ENCODE results near the gene MBD2.
"Not testable (repeated sequence)": the region's sequence is repeated elsewhere in the genome, so short reads cannot be mapped to it uniquely, and the experiment has no call there.

Gene MBD2

GRCh38 chr18:54238173-54238936 is 13.9 kb upstream of the MBD2 start:
- DNase-seq (ENCODE audit: low read depth in 2 of 3, low spot score in 2 of 3): no peak

- no peak for DNase-seq (ENCODE audit: low read depth in 2 of 3, low spot score in 2 of 3)
These were observed 11.4 kb upstream of the MBD2 start for GRCh38 chr18:54235871-54236270.

- DNase-seq (ENCODE audit: low read depth in 2 of 3, low spot score in 2 of 3): no peak
These were observed 9.3 kb upstream of the MBD2 start for GRCh38 chr18:54233747-54234146.

DNA sequence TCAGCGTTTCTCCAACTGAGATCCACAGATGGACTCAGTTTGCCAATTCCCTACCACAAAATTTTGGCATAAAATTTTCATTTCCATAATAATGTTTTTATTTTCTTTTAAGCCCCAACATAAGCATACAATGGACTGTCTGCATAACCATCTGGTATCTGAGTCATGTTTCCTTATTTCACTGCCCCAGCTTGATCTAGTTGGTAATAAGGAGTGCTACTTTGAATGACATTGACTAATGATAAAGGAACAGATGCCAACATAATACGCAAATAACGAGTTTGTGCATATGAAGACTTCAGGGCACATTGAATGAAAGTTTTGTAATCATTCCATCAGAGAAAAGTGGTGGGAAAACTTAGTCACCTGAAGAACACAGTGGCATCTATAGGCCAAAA is 8.8 kb upstream of the MBD2 start:
- DNase-seq (ENCODE audit: low read depth in 2 of 3, low spot score in 2 of 3): no peak

GRCh38 chr18:54232485-54233227 is 8.2 kb upstream of the MBD2 start:
- no peak for DNase-seq (ENCODE audit: low read depth in 2 of 3, low spot score in 2 of 3)

GRCh38 chr18:54229421-54230059 is 5.1 kb upstream of the MBD2 start:
- DNase-seq (ENCODE audit: low read depth in 2 of 3, low spot score in 2 of 3): no peak

GRCh38 chr18:54228364-54228763 is 3.9 kb upstream of the MBD2 start:
- DNase-seq (ENCODE audit: low read depth in 2 of 3, low spot score in 2 of 3): no peak

DNA sequence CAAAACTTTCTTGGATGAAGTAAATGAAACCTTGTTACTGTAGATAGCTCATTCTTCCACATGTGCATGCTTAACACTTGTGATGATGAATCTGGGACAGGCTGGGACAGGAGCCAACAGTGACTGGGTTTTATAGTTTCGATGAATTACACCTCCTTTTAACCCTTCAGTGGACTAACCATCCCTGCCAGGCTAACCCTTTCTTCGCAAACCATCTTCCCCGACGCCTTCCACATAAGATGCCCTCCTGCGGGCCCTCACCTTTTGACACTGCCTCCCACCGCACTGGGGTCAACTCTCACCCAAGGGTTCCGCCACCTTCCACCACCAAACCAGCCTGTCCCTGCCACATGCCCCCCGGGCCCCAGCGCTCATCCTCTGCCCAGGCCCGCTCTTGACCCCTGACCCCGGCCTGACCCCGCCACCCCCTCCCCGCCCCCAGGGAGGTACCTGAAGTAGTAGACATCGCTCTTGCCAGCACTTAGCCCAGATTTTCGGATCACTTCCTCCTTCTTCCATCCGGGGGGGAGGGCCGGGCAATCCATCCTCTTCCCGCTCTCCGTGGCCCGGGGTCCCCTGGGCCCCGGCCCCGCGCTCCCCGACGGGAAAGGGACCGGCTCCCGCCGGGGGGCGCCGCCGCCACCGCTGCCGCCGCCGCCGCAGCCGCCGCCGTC is 764 bp downstream of the MBD2 start:
- DNase-seq (ENCODE audit: low read depth in 2 of 3, low spot score in 2 of 3): peak in 1 of 3 experiments; percentile 16

DNA sequence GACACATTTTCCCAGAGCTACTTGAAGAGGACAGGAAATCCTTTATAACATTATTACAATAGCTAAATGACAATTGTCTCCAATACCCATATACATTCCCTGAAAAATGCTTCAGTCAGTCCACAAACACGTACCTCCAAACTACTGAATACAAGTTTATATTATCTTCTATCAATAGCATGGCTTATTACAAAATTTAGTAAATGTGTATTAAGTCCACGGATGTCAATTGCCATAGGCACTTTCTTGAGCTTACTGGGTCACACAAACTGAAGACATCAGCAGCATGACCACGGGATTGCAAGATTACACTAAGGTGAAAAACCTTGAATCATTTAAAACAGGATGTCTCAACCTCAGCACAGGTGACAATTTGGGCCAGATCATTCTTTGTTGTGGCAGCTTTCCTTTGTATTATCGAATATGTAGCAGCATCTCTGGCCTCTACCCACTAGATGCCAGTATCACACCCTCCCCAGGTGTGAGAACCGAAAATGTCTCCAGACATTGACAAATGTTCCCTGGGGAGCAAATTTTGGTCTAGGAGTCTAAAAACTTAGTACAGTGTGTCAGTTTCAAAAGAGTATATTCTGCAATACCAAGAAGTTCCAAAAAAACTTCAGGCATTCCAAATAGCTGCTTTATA is 1.4 kb downstream of the MBD2 start:
- DNase-seq (ENCODE audit: low read depth in 2 of 3, low spot score in 2 of 3): no peak

DNA sequence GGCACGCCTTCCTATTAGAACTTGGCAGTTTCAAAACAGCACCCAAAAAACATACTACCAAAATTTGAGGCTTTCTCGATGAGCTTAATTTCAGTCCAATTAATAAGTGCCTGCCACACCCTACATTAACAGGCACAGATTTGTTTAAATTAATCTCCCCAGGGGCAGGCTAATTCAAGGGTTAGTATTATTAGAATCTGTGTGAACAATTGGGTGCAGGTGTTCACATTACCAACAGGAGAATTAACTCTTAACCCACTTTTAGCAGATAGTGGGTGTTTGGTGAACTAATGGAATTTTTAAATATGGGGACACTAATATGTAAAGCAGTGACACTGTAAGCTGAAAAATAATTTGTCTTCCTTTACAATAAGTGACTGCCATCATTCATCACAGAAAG is 4.1 kb downstream of the MBD2 start:
- no peak for DNase-seq (ENCODE audit: low read depth in 2 of 3, low spot score in 2 of 3)

GRCh38 chr18:54218803-54219202 is 5.7 kb downstream of the MBD2 start:
- not testable (repeated sequence) for DNase-seq (ENCODE audit: low read depth in 2 of 3, low spot score in 2 of 3)

- DNase-seq (ENCODE audit: low read depth in 2 of 3, low spot score in 2 of 3): no peak
These were observed 6.2 kb downstream of the MBD2 start for GRCh38 chr18:54218299-54218698.

- no peak for DNase-seq (ENCODE audit: low read depth in 2 of 3, low spot score in 2 of 3)
These were observed 6.8 kb downstream of the MBD2 start for GRCh38 chr18:54217624-54218023.

GRCh38 chr18:54215069-54215468 is 9.4 kb downstream of the MBD2 start:
- DNase-seq (ENCODE audit: low read depth in 2 of 3, low spot score in 2 of 3): no peak

- DNase-seq (ENCODE audit: low read depth in 2 of 3, low spot score in 2 of 3): no peak
These were observed 14.0 kb downstream of the MBD2 start for GRCh38 chr18:54210463-54210862.

DNA sequence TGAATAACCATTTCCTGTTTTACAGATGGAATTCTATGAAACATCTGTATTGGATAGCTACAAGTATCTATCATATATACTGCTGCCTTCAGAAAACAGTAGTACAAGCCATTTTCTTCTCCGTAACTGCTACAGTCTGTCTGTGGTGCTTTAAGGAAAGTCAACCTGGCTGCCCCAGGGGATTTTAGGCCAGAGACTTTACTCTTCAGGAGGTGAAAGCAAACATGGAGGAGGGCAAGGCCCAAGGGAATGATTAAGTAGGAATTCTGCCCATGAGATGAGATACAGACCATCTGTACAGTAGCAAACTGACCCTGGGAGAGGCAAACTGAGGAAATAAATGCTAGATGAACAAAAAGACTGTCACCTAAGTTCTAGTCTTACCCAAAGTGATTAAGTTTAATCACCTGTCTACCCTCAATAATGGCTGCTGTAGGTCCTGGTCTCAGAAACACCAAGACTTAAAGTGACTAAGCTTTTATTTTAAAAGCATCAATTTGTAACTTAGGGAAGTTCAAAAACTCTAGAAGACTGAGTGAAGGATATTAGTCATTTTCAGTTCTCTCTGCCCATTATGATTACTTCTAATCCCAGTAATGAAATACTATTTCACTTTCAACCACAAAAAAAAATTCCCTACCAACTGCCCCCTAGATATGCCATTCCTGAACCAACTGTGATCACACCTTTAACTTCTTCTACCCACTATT is 14.8 kb downstream of the MBD2 start:
- no peak for DNase-seq (ENCODE audit: low read depth in 2 of 3, low spot score in 2 of 3)

- no peak for DNase-seq (ENCODE audit: low read depth in 2 of 3, low spot score in 2 of 3)
These were observed 18.0 kb downstream of the MBD2 start for GRCh38 chr18:54206447-54206846.

DNA sequence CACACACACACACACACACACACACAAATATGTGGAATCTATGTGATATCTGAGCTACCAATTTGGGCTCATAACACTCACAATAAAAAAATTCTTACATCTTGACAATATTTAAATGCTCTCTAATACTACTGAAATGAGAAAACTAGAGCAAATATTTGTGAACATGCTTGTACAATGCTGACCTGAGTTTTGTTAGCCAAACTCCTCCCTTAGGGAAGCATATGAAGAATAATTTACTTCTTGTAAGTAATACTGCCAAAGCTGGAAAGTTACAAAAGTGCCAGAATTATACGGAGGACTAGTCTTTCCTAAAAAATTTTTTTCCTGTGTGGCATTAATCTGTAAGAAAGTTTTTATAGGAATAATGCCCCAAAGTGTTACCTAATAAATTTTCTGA is 18.5 kb downstream of the MBD2 start:
- no peak for DNase-seq (ENCODE audit: low read depth in 2 of 3, low spot score in 2 of 3)

- DNase-seq (ENCODE audit: low read depth in 2 of 3, low spot score in 2 of 3): not testable (repeated sequence)
These were observed 19.0 kb downstream of the MBD2 start for GRCh38 chr18:54205448-54205847.

DNA sequence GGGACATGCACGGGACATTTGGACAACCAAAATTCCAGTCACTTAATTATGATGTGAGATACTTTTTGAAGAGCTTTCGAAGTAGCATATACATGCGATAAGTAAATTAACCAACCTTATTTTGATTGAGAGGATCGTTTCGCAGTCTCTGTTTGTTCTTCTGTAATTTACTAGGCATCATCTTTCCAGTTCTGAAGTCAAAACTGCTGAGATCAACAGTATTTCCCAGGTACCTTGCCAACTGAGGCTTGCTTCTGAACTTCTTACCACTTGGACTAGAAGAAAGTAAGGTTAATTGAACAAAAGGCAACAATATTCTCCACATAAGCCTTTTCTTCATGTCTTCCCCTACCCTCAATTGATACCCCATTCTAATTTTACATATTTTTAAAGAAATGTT is 19.6 kb downstream of the MBD2 start:
- no peak for DNase-seq (ENCODE audit: low read depth in 2 of 3, low spot score in 2 of 3)

DNA sequence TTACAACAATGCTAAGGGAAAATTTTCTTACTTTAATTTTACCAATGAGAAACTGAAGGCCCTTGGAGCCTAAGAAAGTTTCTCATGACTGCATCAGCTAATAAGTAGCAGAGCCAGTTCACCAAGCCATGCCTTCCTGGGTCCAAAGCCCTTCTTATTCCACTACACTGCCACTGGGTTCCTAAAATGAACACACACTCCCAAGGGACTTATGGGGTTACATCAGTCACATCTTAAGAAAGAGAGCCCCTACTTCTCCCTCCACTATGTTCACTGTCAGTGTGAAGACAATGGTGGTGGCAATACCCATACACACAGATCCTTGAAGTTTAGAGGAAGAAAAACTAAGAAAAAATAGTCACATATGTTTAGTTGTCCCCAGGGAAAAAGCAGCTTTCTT is 20.6 kb downstream of the MBD2 start:
- DNase-seq (ENCODE audit: low read depth in 2 of 3, low spot score in 2 of 3): no peak
